ENCODE measurements around the gene OR2AG2. TPM values are rescaled to one million over a fixed set of nuclear protein-coding genes. Genes with fewer than 3 reads are reported as not detected.

Gene OR2AG2
- total RNA-seq, 2 experiments from 2014 or later = 0.06 TPM; not detected in 1

GRCh38 chr11:6747097-6747668 lies 24.6 kb downstream of the OR2AG2 start:
- CTCF ChIA-PET = interaction anchor here (1.2 to 5.8 kb wide), 8 partner anchors 8 to 368 kb away, joined by 3 to 39 read pairs (median 12); partner anchors contain the start of gene MRPL17
- H3K4me3 Mint-ChIP-seq = no peak overlapping the region
- H3K9me3 Mint-ChIP-seq = no peaks in the 10 kb centered on the region
- no peak for ATAC-seq (ENCODE audit: poor library complexity)
- POLR2A ChIA-PET = interaction anchor here (1.1 to 4.3 kb wide), 11 partner anchors 9 to 357 kb away, joined by 3 to 81 read pairs (median 8); partner anchors contain the start of genes MRPL17, SMPD1, TAF10 and TPP1
- no peak overlapping the region for H3K27ac Mint-ChIP-seq
- no peak for TF ChIP-seq CTCF (IDR thresholded peaks at IDR 0.05)
- peak overlapping the region; percentile 69 for H3K4me3 ChIP-seq (ENCODE audit: low read length)
- H3K36me3 ChIP-seq (ENCODE audit: insufficient read depth, low read length) = no peaks in the 10 kb centered on the region
- intact Hi-C loops (cut with DNase I, micrococcal nuclease) = loop anchor here (2.0 to 10.0 kb wide), 2 partner anchors 14 to 1052 kb away; no protein-coding TSS in a partner anchor
- H3K4me1 Mint-ChIP-seq (ENCODE audit: low read depth) = peaks cover 33% of the 10 kb centered on the region
- peak overlapping the region; percentile 84 to 93 for H3K27ac ChIP-seq (ENCODE audit: low read depth in 1 of 2, low read length in 2 of 2)
- no peaks in the 10 kb centered on the region for H3K27me3 ChIP-seq (ENCODE audit: control insufficient read depth in 1 of 2, insufficient read depth in 2 of 2, low read length in 2 of 2)
- no peaks in the 10 kb centered on the region for H3K9me3 ChIP-seq (ENCODE audit: control insufficient read depth in 1 of 2, insufficient read depth in 1 of 2, low read length in 2 of 2)
- H3K27me3 Mint-ChIP-seq = no peaks in the 10 kb centered on the region
- peaks cover 13% of the 10 kb centered on the region for H3K36me3 Mint-ChIP-seq (ENCODE audit: low read depth)
- DNase-seq = no peak
- H3K4me1 ChIP-seq (ENCODE audit: insufficient read depth, low read length) = peaks cover 17% of the 10 kb centered on the region

- ChIA-PET CTCF (interaction anchor here (1.2 to 5.8 kb wide), 9 partner anchors 8 to 367 kb away, joined by 3 to 39 read pairs (median 12); partner anchors contain the start of gene MRPL17), POLR2A (interaction anchor here (1.1 to 4.3 kb wide), 11 partner anchors 9 to 356 kb away, joined by 3 to 81 read pairs (median 8); partner anchors contain the start of genes MRPL17, SMPD1, TAF10 and TPP1)
- no peak overlapping the region for H3K4me3 Mint-ChIP-seq
- H3K9me3 Mint-ChIP-seq = no peaks in the 10 kb centered on the region
- H3K4me1 Mint-ChIP-seq (ENCODE audit: low read depth) = peaks cover 38% of the 10 kb centered on the region
- peak overlapping the region; percentile 84 to 93 for H3K27ac ChIP-seq (ENCODE audit: low read depth in 1 of 2, low read length in 2 of 2)
- H3K27ac Mint-ChIP-seq = no peak overlapping the region
- DNase-seq = no peak
- H3K4me1 ChIP-seq (ENCODE audit: insufficient read depth, low read length) = peaks cover 17% of the 10 kb centered on the region
- no peaks in the 10 kb centered on the region for H3K27me3 ChIP-seq (ENCODE audit: control insufficient read depth in 1 of 2, insufficient read depth in 2 of 2, low read length in 2 of 2)
- peaks cover 19% of the 10 kb centered on the region for H3K36me3 Mint-ChIP-seq (ENCODE audit: low read depth)
- intact Hi-C loops (cut with DNase I, micrococcal nuclease) = loop anchor here (1.0 to 10.0 kb wide), 3 partner anchors 8 to 1052 kb away; no protein-coding TSS in a partner anchor
- no peak for TF ChIP-seq CTCF (IDR thresholded peaks at IDR 0.05)
- ATAC-seq (ENCODE audit: poor library complexity) = peak; percentile 40
- H3K36me3 ChIP-seq (ENCODE audit: insufficient read depth, low read length) = peaks cover 4% of the 10 kb centered on the region
- H3K27me3 Mint-ChIP-seq = no peaks in the 10 kb centered on the region
- H3K9me3 ChIP-seq (ENCODE audit: control insufficient read depth in 1 of 2, insufficient read depth in 1 of 2, low read length in 2 of 2) = no peaks in the 10 kb centered on the region
- H3K4me3 ChIP-seq (ENCODE audit: low read length) = peak overlapping the region; percentile 69
Measured at GRCh38 chr11:6746626-6747025, 25.1 kb downstream of the OR2AG2 start.

- H3K27ac Mint-ChIP-seq = no peak overlapping the region
- Histone ChIP-seq H3K4me3 (ENCODE audit: low read length) (peak overlapping the region; percentile 69), H3K36me3 (ENCODE audit: insufficient read depth, low read length) (peaks cover 5% of the 10 kb centered on the region), H3K27ac (ENCODE audit: low read depth in 1 of 2, low read length in 2 of 2) (peak overlapping the region; percentile 84 to 93), H3K27me3 (ENCODE audit: control insufficient read depth in 1 of 2, insufficient read depth in 2 of 2, low read length in 2 of 2) (no peaks in the 10 kb centered on the region), H3K9me3 (ENCODE audit: control insufficient read depth in 1 of 2, insufficient read depth in 1 of 2, low read length in 2 of 2) (no peaks in the 10 kb centered on the region), H3K4me1 (ENCODE audit: insufficient read depth, low read length) (peaks cover 17% of the 10 kb centered on the region)
- no peak overlapping the region for H3K4me3 Mint-ChIP-seq
- H3K36me3 Mint-ChIP-seq (ENCODE audit: low read depth) = peaks cover 20% of the 10 kb centered on the region
- ATAC-seq (ENCODE audit: poor library complexity) (peak; percentile 81), DNase-seq (peak in 13 of 14 experiments; percentile 19 to 84 (median 45))
- no peaks in the 10 kb centered on the region for H3K27me3 Mint-ChIP-seq
- H3K4me1 Mint-ChIP-seq (ENCODE audit: low read depth) = peaks cover 40% of the 10 kb centered on the region
- intact Hi-C loops (cut with DNase I, micrococcal nuclease) = loop anchor here (1.0 to 10.0 kb wide), 3 partner anchors 8 to 1051 kb away; no protein-coding TSS in a partner anchor
- ChIA-PET CTCF (interaction anchor here (1.2 to 5.8 kb wide), 10 partner anchors 8 to 367 kb away, joined by 3 to 39 read pairs (median 10); partner anchors contain the start of gene MRPL17), POLR2A (interaction anchor here (1.1 to 4.3 kb wide), 14 partner anchors 10 to 356 kb away, joined by 3 to 81 read pairs (median 7); partner anchors contain the start of genes MRPL17, SMPD1, TAF10 and TPP1)
- TF ChIP-seq CTCF (IDR thresholded peaks at IDR 0.05) = no peak
- no peaks in the 10 kb centered on the region for H3K9me3 Mint-ChIP-seq
Measured at GRCh38 chr11:6746086-6746618, 25.6 kb downstream of the OR2AG2 start.

All from CD4-positive, alpha-beta T cell (primary cell).